IMR-90 (cell line): ENCODE measurements around the gene SLC29A2. TPM values are rescaled to one million over a fixed set of nuclear protein-coding genes. Genes with fewer than 3 reads are reported as not detected.

Experiments
- ATAC-seq: fragments of 200-7000 bp; cut with Tn5 transposase; 2 replicates; pipeline ENCODE4 v1.9.1; 2020; ENCODE audit warnings: low read depth, mild to moderate bottlenecking, moderate library complexity
- BruUV-seq: library from RNA; stranded (reverse); fragments of 400-500 nt; replicated peaks from 2 replicates; lab custom pipeline; 2021; lab: Mats Ljungman, UMichigan
- CTCF ChIA-PET: fragments of 300-600 bp; formaldehyde crosslinking; extraction: SDS; loops from one replicate; lab custom pipeline; 2021; ENCODE audit warnings: antibody characterized with exemption; lab: Yijun Ruan, JAX
- POLR2A ChIA-PET: fragments of 300-600 bp; sonication (Branson Sonifier 250); formaldehyde crosslinking; loops from one replicate; lab custom pipeline; 2022; ENCODE audit warnings: antibody characterized with exemption; ENCODE audit not compliant: unreplicated experiment; lab: Charles Lee
- DNase-seq: peaks from one replicate; pipeline ENCODE4 v3.0.0; 2013
- H2AFZ ChIP-seq: replicated peaks from 2 replicates; pipeline ENCODE3; 2013; ENCODE audit warnings: low read length, mild to moderate bottlenecking; ENCODE audit not compliant: poor library complexity
- H2AK5ac ChIP-seq: 2 replicates; pipeline ENCODE4 v1.6.1; 2013; ENCODE audit warnings: low read depth, low read length, inconsistent platforms
- H2AK9ac ChIP-seq: replicated peaks from 2 replicates; pipeline ENCODE3; 2013; ENCODE audit warnings: mild to moderate bottlenecking, low read depth, low read length, moderate library complexity; ENCODE audit not compliant: poor library complexity
- H2BK120ac ChIP-seq: 2 replicates; pipeline ENCODE4 v1.6.1; 2013; ENCODE audit warnings: low read depth, low read length, inconsistent platforms
- H2BK15ac ChIP-seq: 3 replicates; pipeline ENCODE4 v1.6.1; 2013; ENCODE audit warnings: low read depth, low read length, inconsistent platforms
- H2BK20ac ChIP-seq: 2 replicates; pipeline ENCODE4 v1.6.1; 2013; ENCODE audit warnings: low read depth, mild to moderate bottlenecking, inconsistent platforms, low read length, moderate library complexity
- H2BK5ac ChIP-seq: 2 replicates; pipeline ENCODE4 v1.6.1; 2013; ENCODE audit warnings: mild to moderate bottlenecking, low read depth, low read length, inconsistent platforms; ENCODE audit not compliant: poor library complexity, severe bottlenecking
- H3K14ac ChIP-seq: replicated peaks from 2 replicates; pipeline ENCODE4 v1.6.1; 2013; ENCODE audit warnings: low read depth, low read length, inconsistent platforms
- H3K18ac ChIP-seq: 2 replicates; pipeline ENCODE4 v1.6.1; 2013; ENCODE audit warnings: low read depth, low read length, control low read depth
- H3K23ac ChIP-seq: 2 replicates; pipeline ENCODE4 v1.6.1; 2013; ENCODE audit warnings: low read depth, low read length, inconsistent platforms
- H3K27ac ChIP-seq: 2 replicates; pipeline ENCODE4 v1.5.1; 2013; ENCODE audit warnings: mild to moderate bottlenecking, control low read depth, low read length; ENCODE audit not compliant: insufficient read depth
- H3K27me3 ChIP-seq: 2 replicates; pipeline ENCODE4 v1.6.1; 2013; ENCODE audit warnings: low read length; ENCODE audit not compliant: control insufficient read depth, insufficient read depth
- H3K36me3 ChIP-seq: 2 replicates; pipeline ENCODE4 v1.6.1; 2013; ENCODE audit warnings: low read length, mixed read lengths; ENCODE audit not compliant: control insufficient read depth, insufficient read depth
- H3K4ac ChIP-seq: 2 replicates; pipeline ENCODE4 v1.6.1; 2013; ENCODE audit warnings: low read depth, low read length, inconsistent platforms
- H3K4me1 ChIP-seq: 2 replicates; pipeline ENCODE4 v1.6.1; 2013; ENCODE audit warnings: low read length, mixed read lengths; ENCODE audit not compliant: control insufficient read depth, insufficient read depth
- H3K4me2 ChIP-seq: 2 replicates; pipeline ENCODE4 v1.6.1; 2013; ENCODE audit warnings: low read depth, mild to moderate bottlenecking, control low read depth, low read length, moderate library complexity
- H3K4me3 ChIP-seq: 2 replicates; pipeline ENCODE4 v1.5.1; 2013; ENCODE audit warnings: low read depth, mild to moderate bottlenecking, control low read depth, low read length, moderate library complexity; ENCODE audit not compliant: insufficient read depth
- H3K56ac ChIP-seq: 2 replicates; pipeline ENCODE4 v1.6.1; 2013; ENCODE audit warnings: low read length, inconsistent platforms; ENCODE audit not compliant: insufficient read depth; ENCODE audit errors: extremely low read depth
- H3K79me1 ChIP-seq, 2 experiments: 2 replicates each; pipeline ENCODE4 v1.6.1; 2013; ENCODE audit warnings: low read length in 2 of 2, inconsistent platforms in 1 of 2, low read depth in 1 of 2
- H3K9ac ChIP-seq: 2 replicates; pipeline ENCODE4 v1.6.1; 2013; ENCODE audit warnings: low read depth, low read length, control low read depth
- H3K9me1 ChIP-seq: 2 replicates; pipeline ENCODE4 v1.6.1; 2013; ENCODE audit warnings: low read length, inconsistent platforms; ENCODE audit not compliant: insufficient read depth
- H3K9me3 ChIP-seq: 2 replicates; pipeline ENCODE4 v1.6.1; 2013; ENCODE audit warnings: low read length; ENCODE audit not compliant: control insufficient read depth, insufficient read depth
- H4K20me1 ChIP-seq: 2 replicates; pipeline ENCODE4 v1.6.1; 2013; ENCODE audit warnings: low read length, inconsistent platforms; ENCODE audit not compliant: insufficient read depth
- H4K5ac ChIP-seq: 2 replicates; pipeline ENCODE4 v1.6.1; 2013; ENCODE audit warnings: mild to moderate bottlenecking, low read depth, low read length, control low read depth
- H4K8ac ChIP-seq, 2 experiments: 2 replicates each; pipeline ENCODE4 v1.6.1; 2013; ENCODE audit warnings: low read depth in 2 of 2, low read length in 2 of 2, control low read depth in 1 of 2, inconsistent platforms in 1 of 2
- H4K91ac ChIP-seq: 2 replicates; pipeline ENCODE4 v1.6.1; 2013; ENCODE audit warnings: low read depth, low read length, inconsistent platforms; ENCODE audit not compliant: insufficient read depth
- CHD1 ChIP-seq: IDR thresholded peaks from 2 replicates; pipeline ENCODE4 v1.6.1; 2012; ENCODE audit warnings: low read depth, low read length, improper control_type of control experiment
- ELK1 ChIP-seq: fragments of 150-350 bp; IDR thresholded peaks from 2 replicates; pipeline ENCODE4 v1.6.1; 2016; ENCODE audit warnings: low read depth, mild to moderate bottlenecking, low read length, moderate library complexity, borderline replicate concordance
- MAFK ChIP-seq: IDR thresholded peaks from 2 replicates; pipeline ENCODE4 v1.6.1; 2012; ENCODE audit warnings: low read depth, low read length, improper control_type of control experiment
- MAZ ChIP-seq: IDR thresholded peaks from 2 replicates; pipeline ENCODE4 v1.6.1; 2012; ENCODE audit warnings: low read depth, mild to moderate bottlenecking, low read length, improper control_type of control experiment, moderate library complexity, borderline replicate concordance
- MXI1 ChIP-seq: IDR thresholded peaks from 2 replicates; pipeline ENCODE4 v1.6.1; 2012; ENCODE audit warnings: low read depth, mild to moderate bottlenecking, low read length, moderate library complexity, borderline replicate concordance
- POLR2A ChIP-seq: IDR thresholded peaks from 2 replicates; pipeline ENCODE4 v1.6.1; 2012; ENCODE audit warnings: mild to moderate bottlenecking, low read depth, low read length
- RFX5 ChIP-seq: IDR thresholded peaks from 2 replicates; pipeline ENCODE4 v1.8.0; 2012; ENCODE audit warnings: low read depth, mild to moderate bottlenecking, low read length, moderate library complexity
- SMC3 ChIP-seq: fragments of 150-350 bp; IDR thresholded peaks from 2 replicates; pipeline ENCODE4 v1.6.1; 2016; ENCODE audit warnings: low read depth, mild to moderate bottlenecking, antibody characterized with exemption, low read length, moderate library complexity
- USF2 ChIP-seq: fragments of 150-350 bp; IDR thresholded peaks from 2 replicates; pipeline ENCODE4 v1.6.1; 2017; ENCODE audit warnings: mild to moderate bottlenecking, antibody characterized with exemption, low read length, low read depth
- WGBS, 2 experiments: methylation state at CpG; one replicate each; pipeline versions ENCODE4 v1.1.5 to v1.1.7; 2013; ENCODE audit warnings: missing lambda C conversion rate in 2 of 2; ENCODE audit not compliant: insufficient read length in 1 of 2; ENCODE audit errors: extremely low coverage in 2 of 2; 5-methylcytosine and 5-hydroxymethylcytosine counted together
- dilution Hi-C: fragments of 300-500 bp; cut with HindIII; formaldehyde crosslinking; loops from one replicate; pipeline ENCODE4 v1.14.3; 2018; ENCODE audit warnings: low sequenced_read_pairs; ENCODE audit not compliant: unreplicated experiment
- in situ Hi-C: fragments of 300-500 bp; cut with MboI; formaldehyde crosslinking; loops from 3 replicates; pipeline ENCODE4 v1.14.3; 2019; ENCODE audit warnings: low sequenced_read_pairs, inconsistent platforms, mixed read lengths
- intact Hi-C: fragments of 100-400 bp; cut with micrococcal nuclease; formaldehyde crosslinking; loops from 2 replicates; pipeline ENCODE4 v1.10.0; 2022
- polyA plus RNA-seq, 3 experiments: library from polyadenylated mRNA; depleted of rRNA; stranded (reverse); fragments of >200 nt; gene quantifications; 2 replicates each; pipeline ENCODE4 v1.2.3, GENCODE V29; 2012; ENCODE audit warnings: low replicate concordance in 1 of 3
- total RNA-seq: library from RNA; depleted of rRNA; stranded (reverse); fragments of >200 nt; gene quantifications from 2 replicates; pipeline ENCODE4 v1.2.3, GENCODE V29; 2012

The SLC29A2 gene
- total and polyA plus RNA-seq, 2 of the 4 experiments (the other 2 are of a cell fraction) = under 0.01 to 1.2 TPM

- POLR2A ChIA-PET = no interaction called here
- Histone ChIP-seq H4K8ac (no peak overlapping the region), H2BK120ac (no peak overlapping the region), H2BK15ac (no peak overlapping the region), H2AFZ (no peak overlapping the region), H3K23ac (no peak overlapping the region), H3K56ac (no peak overlapping the region), H4K91ac (no peak overlapping the region), H4K5ac (no peak overlapping the region), H3K79me1 (peaks cover 5 to 51% of the 10 kb centered on the region in 2 experiments; a peak in 3 of 4 replicates), H3K4me3 (no peak overlapping the region), H2BK20ac (no peak overlapping the region), H3K9me3 (no peaks in the 10 kb centered on the region), H3K36me3 (no peaks in the 10 kb centered on the region), H3K9ac (no peak overlapping the region), H3K18ac (no peak overlapping the region), H3K4me1 (peaks cover 5% of the 10 kb centered on the region), H3K14ac (no peak overlapping the region), H2AK9ac (no peak overlapping the region), H3K27me3 (no peaks in the 10 kb centered on the region), H3K4me2 (no peak overlapping the region), H2AK5ac (no peak overlapping the region), H3K9me1 (peaks cover 36% of the 10 kb centered on the region), H2BK5ac (no peak overlapping the region), H3K4ac (no peak overlapping the region), H4K20me1 (peaks cover 19% of the 10 kb centered on the region), H3K27ac (no peak overlapping the region)
- intact Hi-C loops (no loop called here), dilution Hi-C loops (no loop called here), in situ Hi-C loops (no loop called here)
- ATAC-seq (no peak), DNase-seq (no peak)
- no TSS peak for BruUV-seq
- CTCF ChIA-PET = interaction anchor here (0.6 kb wide), 1 partner anchor 25 kb away, joined by 3 read pairs; the partner anchor contains the start of gene MRPL11
- WGBS, 2 experiments = 72% methylated on average over 2 of the region's 12 CpGs; no CpG with 5 or more reads in 1 of the 2 experiments
- TF ChIP-seq POLR2A (no peak), MXI1 (no peak), MAZ (no peak), CHD1 (no peak), ELK1 (no peak), USF2 (no peak), MAFK (no peak), RFX5 (no peak), SMC3 (no peak)
These were observed 42.8 kb upstream of the SLC29A2 start for GRCh38 chr11:66414120-66414934.
